Common myeloid progenitor, CD34-positive (primary cell): Measurements from ENCODE around the gene GRM1.

ENCODE experiments used
- CTCF ChIA-PET: fragments of 350-600 bp; sonication (Branson Sonifier 250); formaldehyde crosslinking; loops from one replicate; lab custom pipeline; 2021; ENCODE audit warnings: antibody characterized with exemption; lab: Charles Lee
- POLR2A ChIA-PET: fragments of 350-600 bp; sonication (Branson Sonifier 250); formaldehyde crosslinking; loops from one replicate; lab custom pipeline; 2021; ENCODE audit warnings: antibody characterized with exemption; lab: Charles Lee
- DNase-seq, 3 donors: peaks; one replicate each; pipeline versions ENCODE4 v3.0.0 to v3.0.0-alpha.2; 2013
- H3K27ac ChIP-seq, 2 experiments: 1 replicate in 1 of 2; 2 replicates in 1 of 2; pipeline ENCODE4 v1.7.0; 2013; ENCODE audit warnings: inconsistent platforms in 2 of 2, low read length in 2 of 2, mild to moderate bottlenecking in 2 of 2, low read depth in 1 of 2, moderate library complexity in 1 of 2; ENCODE audit not compliant: severe bottlenecking in 2 of 2, insufficient read depth in 1 of 2, poor library complexity in 1 of 2
- H3K27me3 ChIP-seq, 5 experiments: replicated peaks in 2 of 5; 1 replicate in 3 of 5; 2 replicates in 2 of 5; pipeline versions ENCODE4 v1.6.1 to v1.7.0; 2013; ENCODE audit warnings: low read length in 4 of 5, mild to moderate bottlenecking in 2 of 5, moderate library complexity in 2 of 5, inconsistent platforms in 1 of 5; ENCODE audit not compliant: insufficient read depth in 5 of 5, control insufficient read depth in 4 of 5
- H3K36me3 ChIP-seq, 4 experiments: 1 replicate in 2 of 4; 2 replicates in 2 of 4; pipeline versions ENCODE4 v1.6.1 to v1.7.0; 2013; ENCODE audit warnings: low read length in 3 of 4, control low read depth in 1 of 4, mild to moderate bottlenecking in 1 of 4; ENCODE audit not compliant: control insufficient read depth in 4 of 4, insufficient read depth in 4 of 4
- H3K4me1 ChIP-seq, 4 experiments: 1 replicate in 3 of 4; 2 replicates in 1 of 4; pipeline versions ENCODE4 v1.6.1 to v1.7.1; 2013; ENCODE audit warnings: low read length in 3 of 4, mild to moderate bottlenecking in 3 of 4, control low read depth in 1 of 4, inconsistent platforms in 1 of 4, moderate library complexity in 1 of 4; ENCODE audit not compliant: control insufficient read depth in 4 of 4, insufficient read depth in 4 of 4; ENCODE audit errors: control extremely low read depth in 1 of 4
- H3K4me3 ChIP-seq, 7 experiments: 1 replicate in 4 of 7; 2 replicates in 3 of 7; pipeline versions ENCODE4 v1.5.1 to v1.7.0; 2013; ENCODE audit warnings: mild to moderate bottlenecking in 7 of 7, low read length in 6 of 7, moderate library complexity in 6 of 7, inconsistent platforms in 2 of 7, low read depth in 2 of 7, control low read depth in 1 of 7; ENCODE audit not compliant: insufficient read depth in 4 of 7, control insufficient read depth in 1 of 7; ENCODE audit errors: extremely low read depth in 1 of 7
- H3K9me3 ChIP-seq, 5 experiments: 1 replicate in 4 of 5; 2 replicates in 1 of 5; pipeline versions ENCODE4 v1.6.1 to v1.7.1; 2013; ENCODE audit warnings: low read length in 4 of 5, mild to moderate bottlenecking in 2 of 5, inconsistent platforms in 1 of 5, low read depth in 1 of 5, moderate library complexity in 1 of 5; ENCODE audit not compliant: control insufficient read depth in 4 of 5, insufficient read depth in 2 of 5; ENCODE audit errors: control extremely low read depth in 1 of 5
- WGBS: methylation state at CpG from one replicate; pipeline ENCODE4 v1.1.5; 2013; ENCODE audit not compliant: insufficient coverage; 5-methylcytosine and 5-hydroxymethylcytosine counted together

The GRM1 gene

DNA sequence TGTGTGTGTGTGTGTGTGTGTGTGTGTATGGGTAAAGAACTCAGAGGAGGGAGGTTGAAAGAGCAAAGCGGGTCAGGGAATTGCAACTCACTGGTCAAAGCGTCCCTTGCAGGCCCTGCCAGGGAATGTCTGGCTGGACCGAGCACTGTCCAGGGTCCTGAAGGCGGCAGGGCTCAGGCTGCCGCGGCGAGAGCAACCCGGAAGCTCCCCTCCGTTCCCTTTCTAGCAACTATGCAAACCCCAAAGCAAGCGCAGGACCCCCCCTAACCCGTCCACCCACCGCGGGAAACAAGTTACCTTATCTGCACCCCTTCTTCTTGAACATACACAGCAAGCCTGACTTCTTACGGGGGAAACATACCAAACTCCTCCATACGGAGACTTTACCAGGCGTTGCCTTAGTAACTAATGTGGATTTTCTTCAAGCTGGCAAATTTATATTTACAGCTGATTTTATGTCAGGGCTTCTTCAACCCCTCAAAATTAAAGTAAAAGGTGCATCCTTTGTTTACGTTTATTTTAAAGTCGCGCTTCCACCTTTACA lies 538 bp upstream of the GRM1 start:
- Histone ChIP-seq H3K27me3 (peaks cover 10 to 53% (median 31%) of the 10 kb centered on the region in 5 experiments), H3K27ac (no peak overlapping the region), H3K4me3 (peak overlapping the region in 5 of 7 experiments; percentile 5 to 57 (median 24)), H3K4me1 (peaks cover 0 to 3% (median 1%) of the 10 kb centered on the region in 4 experiments), H3K36me3 (no peaks in the 10 kb centered on the region), H3K9me3 (peaks cover 0 to 13% (median 0%) of the 10 kb centered on the region in 5 experiments)
- DNase-seq = peak; percentile 41 to 79 (median 75)
- WGBS = 5% methylated on average over 11 of the region's 19 CpGs
- CTCF ChIA-PET = interaction anchor here (1.1 kb wide), 1 partner anchor 12 kb away, joined by 3 read pairs; no protein-coding TSS in a partner anchor
- POLR2A ChIA-PET = no interaction called here

DNA sequence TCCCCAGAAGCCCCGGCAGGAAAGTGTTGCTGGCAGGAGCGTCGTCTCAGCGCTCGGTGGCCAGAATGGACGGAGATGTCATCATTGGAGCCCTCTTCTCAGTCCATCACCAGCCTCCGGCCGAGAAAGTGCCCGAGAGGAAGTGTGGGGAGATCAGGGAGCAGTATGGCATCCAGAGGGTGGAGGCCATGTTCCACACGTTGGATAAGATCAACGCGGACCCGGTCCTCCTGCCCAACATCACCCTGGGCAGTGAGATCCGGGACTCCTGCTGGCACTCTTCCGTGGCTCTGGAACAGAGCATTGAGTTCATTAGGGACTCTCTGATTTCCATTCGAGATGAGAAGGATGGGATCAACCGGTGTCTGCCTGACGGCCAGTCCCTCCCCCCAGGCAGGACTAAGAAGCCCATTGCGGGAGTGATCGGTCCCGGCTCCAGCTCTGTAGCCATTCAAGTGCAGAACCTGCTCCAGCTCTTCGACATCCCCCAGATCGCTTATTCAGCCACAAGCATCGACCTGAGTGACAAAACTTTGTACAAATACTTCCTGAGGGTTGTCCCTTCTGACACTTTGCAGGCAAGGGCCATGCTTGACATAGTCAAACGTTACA lies 817 bp downstream of the GRM1 start:
- Histone ChIP-seq H3K36me3 (no peaks in the 10 kb centered on the region), H3K4me1 (peaks cover 0 to 3% (median 1%) of the 10 kb centered on the region in 4 experiments), H3K4me3 (no peak overlapping the region), H3K27me3 (peaks cover 10 to 53% (median 33%) of the 10 kb centered on the region in 5 experiments), H3K27ac (no peak overlapping the region), H3K9me3 (peaks cover 0 to 13% (median 0%) of the 10 kb centered on the region in 5 experiments)
- 22% methylated on average over 20 of the region's 25 CpGs for WGBS
- no peak for DNase-seq
- POLR2A ChIA-PET = no interaction called here
- CTCF ChIA-PET = interaction anchor here (1.0 kb wide), 1 partner anchor 9 kb away, joined by 3 read pairs; no protein-coding TSS in a partner anchor

DNA sequence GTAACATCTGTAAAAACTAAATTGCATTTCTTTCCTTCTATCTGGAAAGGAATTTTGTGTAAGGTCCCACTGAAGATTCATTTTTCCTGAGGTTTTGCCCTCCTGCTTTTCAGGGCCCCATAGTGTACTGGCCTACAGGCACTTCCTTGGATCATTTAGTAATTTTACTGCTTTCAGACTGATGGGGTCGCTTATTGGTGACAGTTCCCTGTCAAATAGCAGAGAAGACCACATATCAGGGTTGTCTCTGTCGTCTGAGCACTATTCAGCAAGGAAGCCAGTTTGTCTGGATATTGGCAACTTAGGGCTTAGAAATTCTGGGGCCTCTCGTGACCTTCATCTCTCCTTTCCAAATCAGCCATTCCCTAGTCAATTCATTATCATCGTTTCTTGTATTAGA lies 3.5 kb downstream of the GRM1 start:
- CTCF ChIA-PET = no interaction called here
- Histone ChIP-seq H3K27ac (no peak overlapping the region), H3K27me3 (peaks cover 10 to 42% (median 30%) of the 10 kb centered on the region in 5 experiments), H3K4me1 (peaks cover 0 to 3% (median 1%) of the 10 kb centered on the region in 4 experiments), H3K36me3 (no peaks in the 10 kb centered on the region), H3K9me3 (peaks cover 0 to 12% (median 0%) of the 10 kb centered on the region in 5 experiments), H3K4me3 (no peak overlapping the region)
- DNase-seq = no peak
- 25% methylated on average over 2 of the region's 4 CpGs for WGBS
- POLR2A ChIA-PET = no interaction called here

DNA sequence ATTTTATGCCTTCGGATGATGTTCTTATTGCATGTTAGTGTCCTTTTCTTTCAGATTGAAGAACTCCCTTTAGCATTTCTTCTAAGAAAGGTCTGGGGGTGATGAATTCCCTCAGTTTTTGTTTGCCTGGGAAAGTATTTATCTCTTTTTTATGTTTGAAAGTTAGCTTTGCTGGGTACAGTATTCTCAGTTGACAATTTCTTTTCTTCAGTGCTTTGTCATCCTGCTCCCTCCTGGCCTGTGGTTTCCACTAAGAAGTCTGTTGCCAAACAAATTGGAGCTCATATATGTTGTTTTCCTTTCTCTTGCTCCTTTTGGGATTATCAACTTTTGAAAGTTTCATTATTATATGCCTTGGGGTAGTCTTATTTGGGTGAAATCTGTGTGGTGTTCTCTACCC lies 11.5 kb downstream of the GRM1 start:
- Histone ChIP-seq H3K36me3 (no peaks in the 10 kb centered on the region), H3K4me3 (no peak overlapping the region), H3K27me3 (no peaks in the 10 kb centered on the region), H3K27ac (no peak overlapping the region), H3K9me3 (peaks cover 0 to 20% (median 2%) of the 10 kb centered on the region in 5 experiments), H3K4me1 (no peaks in the 10 kb centered on the region)
- DNase-seq = no peak
- WGBS = no CpG with 5 or more reads among the region's 1 CpG
- POLR2A ChIA-PET = no interaction called here
- CTCF ChIA-PET = interaction anchor here (0.9 kb wide), 1 partner anchor 12 kb away, joined by 3 read pairs; the partner anchor contains the start of gene GRM1

DNA sequence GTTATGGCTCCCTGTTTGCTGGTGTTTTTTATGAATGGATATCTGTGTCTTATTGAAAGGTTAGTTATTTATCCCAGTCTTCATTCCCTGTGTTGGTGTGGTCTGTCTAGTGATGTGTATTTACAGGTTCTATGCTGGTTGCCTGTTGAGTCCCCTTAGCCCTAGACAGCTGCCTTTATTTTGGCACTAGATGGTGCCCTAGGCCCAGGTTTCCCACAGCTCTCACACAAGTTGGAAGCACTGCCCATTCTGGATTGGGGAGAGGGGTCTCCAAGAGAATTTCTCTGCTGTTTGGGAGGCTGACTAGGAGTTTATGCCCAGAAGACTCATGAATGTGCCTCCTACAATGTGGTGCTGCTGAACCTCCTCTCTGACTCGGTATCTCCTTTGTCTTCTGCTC lies 12.4 kb downstream of the GRM1 start:
- H3K27me3 ChIP-seq = no peaks in the 10 kb centered on the region
- H3K4me1 ChIP-seq = no peaks in the 10 kb centered on the region
- no peaks in the 10 kb centered on the region for H3K36me3 ChIP-seq
- ChIA-PET CTCF (interaction anchor here (0.9 to 1.6 kb wide), 2 partner anchors 10 to 13 kb away, joined by 3 read pairs; partner anchors contain the start of gene GRM1), POLR2A (no interaction called here)
- no peak overlapping the region for H3K4me3 ChIP-seq
- H3K27ac ChIP-seq = no peak overlapping the region
- peaks cover 0 to 20% (median 2%) of the 10 kb centered on the region in 5 experiments for H3K9me3 ChIP-seq
- peak in 2 of 3 donors; percentile 8 to 20 for DNase-seq
- no CpG with 5 or more reads among the region's 1 CpG for WGBS

DNA sequence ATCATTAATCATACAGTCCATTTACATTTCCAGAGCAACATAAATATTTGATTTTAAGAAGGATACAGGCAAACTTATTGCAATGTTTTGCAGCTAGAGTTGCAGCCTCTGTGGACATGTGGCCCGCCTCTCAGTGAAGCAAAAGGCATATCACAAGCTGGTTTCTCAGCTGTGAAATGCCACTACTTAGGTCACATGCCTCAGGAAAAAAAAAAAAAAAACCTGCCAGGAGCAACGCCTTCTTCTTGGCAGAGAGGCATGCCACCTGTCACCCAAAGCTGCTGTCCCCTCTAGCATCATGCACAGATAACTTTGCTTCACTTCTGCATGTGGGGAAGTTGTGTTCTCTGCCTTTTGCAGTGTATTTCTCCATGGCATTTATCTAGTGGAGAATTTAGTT lies 18.5 kb downstream of the GRM1 start:
- Histone ChIP-seq H3K4me1 (no peaks in the 10 kb centered on the region), H3K9me3 (no peaks in the 10 kb centered on the region), H3K36me3 (no peaks in the 10 kb centered on the region), H3K27ac (no peak overlapping the region), H3K27me3 (peaks cover 0 to 5% (median 0%) of the 10 kb centered on the region in 5 experiments), H3K4me3 (no peak overlapping the region)
- WGBS = 100% methylated on average over 2 of the region's 2 CpGs
- no peak for DNase-seq
- ChIA-PET CTCF (no interaction called here), POLR2A (no interaction called here)

DNA sequence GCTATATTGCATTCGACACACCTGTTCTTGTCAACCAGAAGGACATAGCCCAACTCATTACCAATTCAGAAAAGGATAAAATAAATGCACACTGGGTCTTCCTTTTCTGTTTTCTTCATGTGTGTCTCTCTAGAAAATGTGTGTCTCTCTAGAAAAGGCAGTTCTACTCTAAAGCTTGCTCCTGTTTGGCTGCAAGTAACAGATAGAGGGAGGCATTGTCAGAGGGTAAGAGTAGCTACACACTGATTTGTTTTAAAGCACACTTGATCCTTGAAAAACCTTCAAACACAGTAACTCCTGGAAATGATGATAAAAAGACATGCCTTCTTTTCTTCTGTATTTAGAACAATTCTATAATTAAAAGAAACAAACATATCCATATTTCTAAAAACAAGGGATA lies 21.3 kb downstream of the GRM1 start:
- H3K4me1 ChIP-seq = no peaks in the 10 kb centered on the region
- CTCF ChIA-PET = no interaction called here
- H3K36me3 ChIP-seq = no peaks in the 10 kb centered on the region
- 86% methylated on average over 1 of the region's 1 CpG for WGBS
- no peak overlapping the region for H3K4me3 ChIP-seq
- no peak for DNase-seq
- H3K9me3 ChIP-seq = no peaks in the 10 kb centered on the region
- POLR2A ChIA-PET = no interaction called here
- peaks cover 0 to 7% (median 0%) of the 10 kb centered on the region in 5 experiments for H3K27me3 ChIP-seq
- no peak overlapping the region for H3K27ac ChIP-seq
